A549 (cell line): ENCODE results near the gene JPH2. TPM values are rescaled to one million over a fixed set of nuclear protein-coding genes. Genes with fewer than 3 reads are reported as not detected.

Experiments used
- ATAC-seq, 2 experiments: fragments of 200-7000 bp in 1 of 2; fragments of >200 bp in 1 of 2; cut with Nextera tagmentation in 1 of 2; cut with Tn5 transposase in 1 of 2; 3 replicates each; pipeline versions ENCODE4 v1.8.0 to v1.9.1; 2018 to 2020; ENCODE audit warnings: mild to moderate bottlenecking in 1 of 2, moderate library complexity in 1 of 2
- CTCF ChIA-PET: fragments of 300-600 bp; sonication (Branson Sonifier 250); formaldehyde crosslinking; extraction: SDS; loops from one replicate; lab custom pipeline; 2021; ENCODE audit warnings: antibody characterized with exemption, inconsistent platforms; lab: Yijun Ruan, JAX
- POLR2A ChIA-PET: fragments of 350-600 bp; formaldehyde crosslinking; extraction: SDS; loops from one replicate; lab custom pipeline; 2021; ENCODE audit warnings: antibody characterized with exemption, inconsistent platforms; lab: Yijun Ruan, JAX
- DNase-seq, 2 experiments: peaks; one replicate each; pipeline versions ENCODE4 v3.0.0 to v3.0.0-alpha.2; 2011 to 2016; ENCODE audit warnings: low read depth in 1 of 2, low spot score in 1 of 2
- FAIRE-seq: peaks from 2 replicates; lab custom pipeline; 2011; peaks lifted over from hg19 to GRCh38; lab: Jason Lieb, UNC
- H3K27ac ChIP-seq, 2 experiments: fragments of >200 bp; sonication (Bioruptor Twin); formaldehyde crosslinking; 3 replicates each; pipeline ENCODE4 v1.5.1; 2016 to 2017
- H3K4me1 ChIP-seq: fragments of >200 bp; sonication (Bioruptor Twin); formaldehyde crosslinking; 3 replicates; pipeline ENCODE4 v1.6.1; 2016
- H3K4me2 ChIP-seq: fragments of >200 bp; sonication (Bioruptor Twin); formaldehyde crosslinking; 3 replicates; pipeline ENCODE4 v1.6.1; 2016
- H3K4me3 ChIP-seq: fragments of >200 bp; sonication (Bioruptor Twin); formaldehyde crosslinking; 3 replicates; pipeline ENCODE4 v1.5.1; 2016
- H3K9me3 ChIP-seq: fragments of >200 bp; sonication (Bioruptor Twin); formaldehyde crosslinking; 3 replicates; pipeline ENCODE4 v1.6.1; 2016
- BCL3 ChIP-seq: fragments of >200 bp; sonication (Bioruptor Twin); formaldehyde crosslinking; IDR thresholded peaks from 3 replicates; pipeline ENCODE4 v1.6.1; 2016
- CBX2 ChIP-seq: fragments of 200-600 bp; sonication (generic); IDR thresholded peaks from 2 replicates; pipeline ENCODE4 v1.6.1; 2016; ENCODE audit warnings: low read depth, mild to moderate bottlenecking, borderline replicate concordance
- CBX8 ChIP-seq: fragments of 200-600 bp; sonication (generic); IDR thresholded peaks from 2 replicates; pipeline ENCODE4 v1.6.1; 2016
- CHD2 ChIP-seq: fragments of 150-350 bp; IDR thresholded peaks from 2 replicates; pipeline ENCODE4 v1.6.1; 2014; ENCODE audit warnings: low read length; ENCODE audit not compliant: partially characterized antibody
- E2F6 ChIP-seq: IDR thresholded peaks from 2 replicates; pipeline ENCODE4 v1.6.1; 2012; ENCODE audit warnings: low read depth, borderline replicate concordance
- EHF ChIP-seq: fragments of 250-450 bp; sonication (Bioruptor Pico); IDR thresholded peaks from 2 replicates; pipeline ENCODE4 v1.5.0; 2020; ENCODE audit warnings: mild to moderate bottlenecking
- EHMT2 ChIP-seq: fragments of 200-600 bp; sonication (generic); IDR thresholded peaks from 2 replicates; pipeline ENCODE4 v1.6.1; 2016; ENCODE audit warnings: antibody characterized with exemption, low read depth, mild to moderate bottlenecking, moderate library complexity
- FOSB ChIP-seq: fragments of 250-450 bp; sonication (Bioruptor Pico); IDR thresholded peaks from 2 replicates; pipeline ENCODE4 v1.5.0; 2020; ENCODE audit warnings: mild to moderate bottlenecking, moderate library complexity
- FOSL2 ChIP-seq, 2 experiments: fragments of 450-650 bp in 1 of 2; fragments of >200 bp in 1 of 2; sonication (Bioruptor Twin) in 1 of 2; formaldehyde crosslinking; IDR thresholded peaks; 2 replicates each; pipeline versions ENCODE4 v1.5.0 to v1.6.1; 2016 to 2020; ENCODE audit warnings: mild to moderate bottlenecking in 1 of 2, moderate library complexity in 1 of 2
- FOXS1 ChIP-seq: fragments of 250-450 bp; sonication (Bioruptor Pico); IDR thresholded peaks from 2 replicates; pipeline ENCODE4 v1.5.0; 2020; ENCODE audit warnings: mild to moderate bottlenecking, moderate library complexity
- HDAC2 ChIP-seq: fragments of 200-600 bp; sonication (generic); IDR thresholded peaks from 2 replicates; pipeline ENCODE4 v1.6.1; 2016
- HES2 ChIP-seq: fragments of >200 bp; sonication (Bioruptor Twin); formaldehyde crosslinking; IDR thresholded peaks from 2 replicates; pipeline ENCODE4 v1.6.1; 2016
- JUN ChIP-seq, 2 experiments: fragments of >200 bp; sonication (Bioruptor Twin); formaldehyde crosslinking; IDR thresholded peaks; 2 replicates in 1 of 2; 3 replicates in 1 of 2; pipeline ENCODE4 v1.6.1; 2016 to 2017
- JUNB ChIP-seq: fragments of >200 bp; sonication (Bioruptor Twin); formaldehyde crosslinking; IDR thresholded peaks from 2 replicates; pipeline ENCODE4 v1.6.1; 2016
- KDM5A ChIP-seq: fragments of 200-600 bp; sonication (generic); IDR thresholded peaks from 2 replicates; pipeline ENCODE4 v1.6.1; 2016; ENCODE audit warnings: antibody characterized with exemption, mild to moderate bottlenecking
- MAFK ChIP-seq: fragments of 450-650 bp; IDR thresholded peaks from 2 replicates; pipeline ENCODE4 v1.6.1; 2014; ENCODE audit not compliant: partially characterized antibody
- MAX ChIP-seq: IDR thresholded peaks from 2 replicates; pipeline ENCODE4 v1.6.1; 2012
- MYC ChIP-seq: IDR thresholded peaks from 2 replicates; pipeline ENCODE4 v1.6.1; 2012; ENCODE audit warnings: mild to moderate bottlenecking, inconsistent platforms, low read length, improper control_type of control experiment, borderline replicate concordance
- NPAS2 ChIP-seq: fragments of 250-450 bp; sonication (Bioruptor Pico); IDR thresholded peaks from 2 replicates; pipeline ENCODE4 v1.8.0; 2022; ENCODE audit warnings: mild to moderate bottlenecking, moderate library complexity, borderline replicate concordance
- RFX5 ChIP-seq: fragments of 450-650 bp; IDR thresholded peaks from 2 replicates; pipeline ENCODE4 v1.7.1; 2014; ENCODE audit warnings: antibody characterized with exemption, mild to moderate bottlenecking, moderate library complexity
- SMC3 ChIP-seq: fragments of >200 bp; sonication (Bioruptor Twin); formaldehyde crosslinking; IDR thresholded peaks from 3 replicates; pipeline ENCODE4 v1.6.1; 2018; ENCODE audit warnings: inconsistent platforms
- SREBF2 ChIP-seq: fragments of 450-650 bp; IDR thresholded peaks from 2 replicates; pipeline ENCODE4 v1.6.1; 2014; ENCODE audit warnings: mild to moderate bottlenecking, moderate library complexity
- TFCP2L1 ChIP-seq: fragments of 250-450 bp; sonication (Bioruptor Pico); IDR thresholded peaks from 2 replicates; pipeline ENCODE4 v1.5.0; 2021; ENCODE audit warnings: mild to moderate bottlenecking
- USF2 ChIP-seq: fragments of 450-650 bp; IDR thresholded peaks from 2 replicates; pipeline ENCODE4 v1.6.1; 2014; ENCODE audit warnings: antibody characterized with exemption
- ZNF302 ChIP-seq: fragments of 250-450 bp; sonication (Bioruptor Pico); IDR thresholded peaks from 2 replicates; pipeline ENCODE4 v1.9.0; 2021; ENCODE audit warnings: inconsistent platforms, mild to moderate bottlenecking, moderate library complexity
- ZSCAN20 ChIP-seq: fragments of 250-450 bp; sonication (Bioruptor Pico); IDR thresholded peaks from 2 replicates; pipeline ENCODE4 v1.8.0; 2022; ENCODE audit warnings: mild to moderate bottlenecking, moderate library complexity
- WGBS: methylation state at CpG from one replicate; pipeline ENCODE4 v1.1.6; 2017; ENCODE audit errors: missing lambda C conversion rate; 5-methylcytosine and 5-hydroxymethylcytosine counted together
- polyA plus RNA-seq, 4 experiments: library from polyadenylated mRNA; depleted of rRNA in 3 of 4; stranded (reverse); fragments of >200 nt; fragmentation: RNase III in 1 of 4; extraction: RNeasy Plus Mini Kit Qiagen cat#74134 plus additional on column Dnase treatment in 1 of 4; gene quantifications; 2 replicates in 3 of 4; 3 replicates in 1 of 4; pipeline ENCODE4 v1.2.3, GENCODE V29; 2011 to 2017

The JPH2 gene
- polyA plus RNA-seq, 2 of the 4 experiments (the other 2 are of a cell fraction) = 0.83 to 3.3 TPM

- H3K4me3 ChIP-seq = no peak overlapping the region
- no peak overlapping the region for H3K27ac ChIP-seq
- WGBS = 92% methylated on average over 6 of the region's 7 CpGs
- POLR2A ChIA-PET = no interaction called here
- no peaks in the 10 kb centered on the region for H3K9me3 ChIP-seq
- H3K4me2 ChIP-seq = no peak overlapping the region
- DNase-seq (no peak), FAIRE-seq (no peak)
- no peaks in the 10 kb centered on the region; the same call in 2 of the 3 replicates for H3K4me1 ChIP-seq
- no peak for TF ChIP-seq FOSB
- no peak for TF ChIP-seq SMC3
- TF ChIP-seq NPAS2 (CRISPR knock-in tag) = no peak
- no peak for TF ChIP-seq EHMT2
- no peak for TF ChIP-seq EHF
- TF ChIP-seq HDAC2 = no peak
- TF ChIP-seq RFX5 = no peak
- no peak for TF ChIP-seq FOSL2 (IDR thresholded peaks at IDR 0.05)
- no peak for TF ChIP-seq FOSL2 (CRISPR knock-in tag; IDR thresholded peaks at IDR 0.05)
- TF ChIP-seq ZNF302 (CRISPR knock-in tag) = no peak
- TF ChIP-seq MAX = no peak
- TF ChIP-seq HES2 = no peak
- TF ChIP-seq, all 56 proteins: peak for 0
- ATAC-seq = no peak
- CTCF ChIA-PET = interaction anchor here (0.7 to 9.2 kb wide), 4 partner anchors 11 to 547 kb away, joined by 3 to 210 read pairs (median 4); no protein-coding TSS in a partner anchor
Observed at GRCh38 chr20:44084891-44085290, 102.1 kb downstream of the JPH2 start.

GRCh38 chr20:44084439-44084838 lies 102.5 kb downstream of the JPH2 start:
- Histone ChIP-seq H3K9me3 (no peaks in the 10 kb centered on the region), H3K27ac (no peak overlapping the region), H3K4me3 (no peak overlapping the region), H3K4me2 (no peak overlapping the region), H3K4me1 (no peaks in the 10 kb centered on the region)
- 56% methylated on average over 2 of the region's 2 CpGs for WGBS
- TF ChIP-seq MYC = no peak
- no peak for TF ChIP-seq KDM5A
- no peak for TF ChIP-seq RFX5
- TF ChIP-seq CBX8 = no peak
- TF ChIP-seq FOXS1 = no peak
- no peak for FAIRE-seq
- CTCF ChIA-PET = interaction anchor here (0.6 to 9.2 kb wide), 7 partner anchors 11 to 639 kb away, joined by 3 to 210 read pairs (median 4); no protein-coding TSS in a partner anchor
- POLR2A ChIA-PET = no interaction called here
- no peak for DNase-seq
- ATAC-seq = no peak

GRCh38 chr20:44083220-44083933 lies 103.6 kb downstream of the JPH2 start:
- WGBS = 65% methylated on average over 10 of the region's 10 CpGs
- DNase-seq = no peak
- ChIA-PET CTCF (interaction anchor here (0.6 to 9.2 kb wide), 11 partner anchors 9 to 638 kb away, joined by 3 to 210 read pairs (median 3); no protein-coding TSS in a partner anchor), POLR2A (no interaction called here)
- no peaks in the 10 kb centered on the region for H3K9me3 ChIP-seq
- no peak for FAIRE-seq
- TF ChIP-seq EHF = no peak
- no peak for TF ChIP-seq BCL3
- no peak for TF ChIP-seq CBX2
- no peak for TF ChIP-seq JUNB
- TF ChIP-seq JUN (IDR thresholded peaks at IDR 0.05) = no peak
- TF ChIP-seq TFCP2L1 (CRISPR knock-in tag) = no peak
- no peak for TF ChIP-seq MAFK
- TF ChIP-seq ZNF302 (CRISPR knock-in tag) = no peak
- no peak for TF ChIP-seq FOSB
- no peak for TF ChIP-seq SREBF2
- TF ChIP-seq HES2 = no peak
- TF ChIP-seq CHD2 = no peak
- no peak for TF ChIP-seq ZSCAN20 (CRISPR knock-in tag)
- TF ChIP-seq MAX = no peak
- TF ChIP-seq KDM5A = no peak
- TF ChIP-seq USF2 = no peak
- TF ChIP-seq E2F6 = no peak
- TF ChIP-seq, all 56 proteins: peak for 0
- Histone ChIP-seq H3K4me2 (no peak overlapping the region), H3K4me3 (no peak overlapping the region), H3K27ac (no peak overlapping the region), H3K4me1 (no peaks in the 10 kb centered on the region)
- no peak for ATAC-seq
